ENCODE data around the gene MTSS2. TPM values are rescaled to one million over a fixed set of nuclear protein-coding genes. Genes with fewer than 3 reads are reported as not detected.
"Not testable (repeated sequence)": the region's sequence is repeated elsewhere in the genome, so short reads cannot be mapped to it uniquely, and the experiment has no call there.

MTSS2 gene
- total RNA-seq, 1 experiment from 2014 or later, result 13.9 TPM

DNA sequence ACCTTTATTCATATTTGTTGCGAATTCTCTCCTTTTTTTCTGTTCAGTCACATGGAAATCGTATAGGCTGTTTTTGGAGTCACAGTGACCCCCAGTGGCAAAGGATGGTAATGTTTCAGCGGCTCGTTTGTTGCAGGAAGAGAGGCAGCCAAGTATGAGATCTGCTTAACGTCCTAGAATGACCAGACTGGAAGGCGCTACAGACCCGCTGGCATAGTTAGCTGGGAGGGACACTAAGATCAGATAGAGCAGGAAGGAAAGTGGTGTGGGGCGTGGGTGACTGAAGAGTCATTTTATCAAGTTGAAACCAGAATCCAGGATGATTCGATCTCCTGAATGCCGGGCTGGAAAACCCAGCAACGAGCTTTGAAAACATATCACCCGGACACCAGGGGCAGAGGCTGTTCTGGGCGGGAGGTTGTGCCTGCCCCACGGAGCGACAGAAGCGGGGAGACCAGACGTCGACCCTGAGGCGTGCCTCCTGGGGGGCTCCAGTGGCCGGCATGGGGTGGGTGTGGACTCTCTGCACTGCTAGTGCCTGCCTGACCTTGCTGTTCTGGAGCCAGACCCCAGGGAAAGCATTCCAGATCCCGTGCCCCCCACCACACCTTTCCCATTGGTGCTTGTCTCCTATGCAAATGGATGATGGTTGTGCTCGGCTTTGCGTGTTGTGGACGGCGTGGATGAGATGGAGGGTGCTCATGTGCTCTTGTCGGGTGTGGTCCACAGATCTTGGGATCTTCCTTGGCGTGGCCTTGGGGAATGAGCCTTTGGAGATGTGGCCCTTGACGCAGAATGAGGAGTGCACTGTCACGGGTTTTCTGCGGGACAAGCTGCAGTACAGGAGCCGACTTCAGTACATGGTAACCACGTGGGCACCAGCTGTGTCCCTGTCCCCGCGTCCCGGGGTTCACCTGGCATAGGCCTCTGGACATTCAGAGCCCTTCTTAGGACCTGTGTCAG, 31.8 kb downstream of the MTSS2 start:
- peak; percentile 72 for DNase-seq (ENCODE audit: low spot score)

DNA sequence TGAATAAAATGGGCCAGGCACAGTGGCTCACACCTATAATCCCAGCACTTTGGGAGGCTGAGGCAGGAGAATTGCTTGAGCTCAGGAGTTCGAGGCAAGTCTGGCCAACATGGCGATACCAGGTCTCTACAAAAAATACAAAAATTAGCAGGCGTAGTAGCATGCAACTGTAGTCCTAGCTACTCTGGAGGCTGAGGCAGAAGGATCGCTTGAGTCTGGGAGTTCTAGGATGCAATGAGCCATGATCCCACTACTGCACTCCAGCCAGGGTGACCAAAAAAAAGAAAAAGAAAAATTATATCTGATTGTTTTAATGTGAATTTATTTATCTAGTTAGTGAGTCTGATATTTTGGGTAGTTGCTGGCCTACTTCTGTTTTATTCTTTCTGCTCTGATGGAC, 32.4 kb downstream of the MTSS2 start:
- DNase-seq (ENCODE audit: low spot score), result no peak

- no peak for DNase-seq (ENCODE audit: low spot score)
These were observed 33.5 kb downstream of the MTSS2 start for GRCh38 chr16:70652322-70652721.

- no peak for DNase-seq (ENCODE audit: low spot score)
These were observed 34.3 kb downstream of the MTSS2 start for GRCh38 chr16:70651524-70651923.

DNA sequence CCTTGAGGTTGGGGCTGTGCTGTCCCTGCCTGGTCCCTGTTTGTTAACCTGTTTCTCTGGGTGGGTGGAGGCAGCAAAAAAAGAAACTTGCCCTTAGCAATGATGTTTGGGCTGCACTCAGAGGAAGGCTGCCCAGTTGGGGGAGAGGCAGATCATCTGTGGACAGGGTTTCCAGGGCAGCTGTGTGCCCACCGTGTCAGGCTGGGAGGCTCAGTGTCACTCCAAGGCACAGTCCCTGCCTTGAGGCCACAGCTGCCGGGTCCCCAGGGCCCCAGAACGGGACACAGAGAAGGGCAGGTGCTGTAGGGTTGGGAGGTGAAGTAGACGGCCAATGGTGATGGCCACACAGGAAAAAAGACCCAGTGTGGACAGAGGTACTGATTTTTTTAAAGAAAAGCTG, 35.6 kb downstream of the MTSS2 start:
- DNase-seq (ENCODE audit: low spot score), result no peak

DNA sequence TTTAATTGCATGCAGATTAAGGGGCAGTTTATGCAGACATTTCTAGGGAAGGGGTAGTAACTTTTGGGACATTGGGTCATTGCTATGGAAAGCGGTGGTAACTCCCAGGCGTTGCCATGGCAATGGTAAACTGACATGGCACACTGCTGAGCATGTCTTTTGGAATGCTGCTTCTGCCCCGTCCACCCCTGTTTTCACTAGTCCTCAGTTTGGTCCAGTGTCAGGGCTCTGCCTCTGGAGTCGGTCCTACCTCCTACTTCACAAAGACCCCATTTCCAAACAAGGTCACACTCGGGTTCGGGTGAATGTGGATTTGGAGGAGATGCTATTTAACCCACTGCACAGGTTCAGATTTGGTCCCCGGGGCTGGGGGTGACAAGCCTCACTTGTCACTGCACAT, 36.6 kb downstream of the MTSS2 start:
- DNase-seq (ENCODE audit: low spot score), result no peak

GRCh38 chr16:70648606-70649005, 37.2 kb downstream of the MTSS2 start:
- no peak for DNase-seq (ENCODE audit: low spot score)

- no peak for DNase-seq (ENCODE audit: low spot score)
These were observed 38.2 kb downstream of the MTSS2 start for GRCh38 chr16:70647441-70648359.

DNA sequence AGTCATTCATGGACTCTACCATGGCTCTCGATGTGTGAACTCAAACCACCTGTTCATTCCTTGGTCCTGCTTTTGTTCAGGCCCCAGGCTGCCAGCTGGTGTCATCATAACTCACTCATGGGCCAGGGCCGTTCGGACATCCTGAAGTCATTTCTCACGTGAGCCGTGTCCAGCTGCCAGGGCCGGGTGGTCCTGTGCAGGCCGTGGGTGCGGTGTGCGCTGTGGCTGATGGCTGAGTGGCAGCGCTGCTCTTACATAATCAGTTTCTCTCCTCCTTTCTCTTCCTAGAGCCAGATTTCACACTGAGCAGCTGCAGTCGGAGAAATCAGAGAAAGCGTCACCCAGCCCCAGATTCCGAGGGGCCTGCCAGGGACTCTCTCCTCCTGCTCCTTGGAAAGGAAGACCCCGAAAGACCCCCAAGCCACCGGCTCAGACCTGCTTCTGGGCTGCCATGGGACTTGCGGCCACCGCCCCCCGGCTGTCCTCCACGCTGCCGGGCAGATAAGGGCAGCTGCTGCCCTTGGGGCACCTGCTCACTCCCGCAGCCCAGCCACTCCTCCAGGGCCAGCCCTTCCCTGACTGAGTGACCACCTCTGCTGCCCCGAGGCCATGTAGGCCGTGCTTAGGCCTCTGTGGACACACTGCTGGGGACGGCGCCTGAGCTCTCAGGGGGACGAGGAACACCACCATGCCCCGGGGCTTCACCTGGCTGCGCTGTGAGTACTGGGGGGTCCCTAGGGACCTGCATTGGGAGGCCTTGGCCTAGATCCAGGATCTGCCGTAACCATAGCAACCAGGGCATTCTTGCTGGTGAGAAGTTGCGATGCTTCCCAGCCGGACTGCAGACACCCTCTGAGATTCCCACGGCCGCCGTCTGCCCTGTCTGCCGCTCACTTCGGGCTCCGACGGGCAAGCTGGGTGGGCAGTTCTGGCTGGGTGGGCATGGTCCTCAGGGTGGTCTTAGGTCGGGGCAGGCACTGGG, 39.3 kb downstream of the MTSS2 start, which contains the start of gene IL34:
TSS of gene IL34 (plus strand) at position 300 of the 982 bp plus-strand sequence. CDS start at position 689, 389 bp downstream.
- no peak for DNase-seq (ENCODE audit: low spot score)

- no peak for DNase-seq (ENCODE audit: low spot score)
These were observed 40.9 kb downstream of the MTSS2 start for GRCh38 chr16:70644763-70645597.

- DNase-seq (ENCODE audit: low spot score), result not testable (repeated sequence)
These were observed 42.6 kb downstream of the MTSS2 start for GRCh38 chr16:70643264-70643663.

GRCh38 chr16:70642633-70643032, 43.2 kb downstream of the MTSS2 start:
- DNase-seq (ENCODE audit: low spot score), result no peak

DNA sequence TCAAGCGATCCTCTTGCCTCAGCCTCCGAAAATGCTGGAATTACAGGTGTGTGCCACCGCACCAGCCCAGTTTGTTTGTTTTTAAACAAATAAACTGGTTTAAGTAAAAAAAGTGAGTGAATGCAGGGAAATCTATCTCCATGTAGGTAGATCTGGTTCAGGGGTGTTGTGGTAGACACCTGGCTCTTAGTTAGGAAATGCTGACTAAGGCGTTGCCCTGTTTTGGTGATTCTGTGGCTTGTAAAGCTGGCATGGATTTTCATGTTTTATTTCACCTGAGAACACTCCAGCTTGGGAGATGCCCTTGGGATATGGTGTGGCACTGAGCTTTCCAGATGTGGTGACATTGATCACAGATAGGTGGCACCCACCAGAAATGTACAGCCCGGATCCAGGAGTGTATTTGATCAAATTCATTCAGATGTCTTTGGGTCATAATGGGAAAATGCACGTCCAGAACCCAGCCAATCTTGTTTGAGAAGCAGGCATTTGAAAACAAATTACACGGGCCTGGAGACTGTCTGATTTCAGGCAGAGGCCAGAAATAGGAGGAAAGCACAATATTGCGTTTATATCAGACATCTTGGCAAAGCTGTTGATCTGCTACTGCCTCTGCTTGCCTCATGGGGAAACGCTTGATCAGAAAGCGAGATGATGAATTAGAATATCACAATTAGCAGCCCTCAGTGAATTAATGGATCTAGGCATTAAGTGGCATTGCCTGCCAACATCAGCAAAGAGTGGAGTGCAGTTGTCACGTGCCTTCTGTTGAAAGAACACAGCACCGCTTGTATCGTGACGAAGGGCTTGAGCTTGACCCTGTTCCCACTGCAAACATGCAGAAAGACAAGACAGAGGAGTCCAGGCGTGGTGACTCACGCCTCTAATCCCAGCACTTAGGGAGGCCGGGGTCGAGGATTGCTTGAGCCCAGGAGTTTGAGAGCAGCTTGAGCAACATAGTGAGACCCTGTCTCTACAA, 46.8 kb downstream of the MTSS2 start:
- DNase-seq (ENCODE audit: low spot score), result no peak

Other genes with a start within 250 kb of the MTSS2 start
- 20.8 and 30.6 TPM in 2 replicates for gene ST3GAL2, start 247.0 kb downstream of the MTSS2 start, total RNA-seq (2014; rRNA removed; shearing (Covaris generic))
- 2.0 and 2.9 TPM in 2 replicates for gene FCSK, start 231.5 kb downstream of the MTSS2 start, total RNA-seq (2014; rRNA removed; shearing (Covaris generic))
- 59.6 and 69.6 TPM in 2 replicates for gene COG4, start 162.5 kb downstream of the MTSS2 start, total RNA-seq (2014; rRNA removed; shearing (Covaris generic))
- 133 and 180 TPM in 2 replicates for gene SF3B3, start 162.2 kb downstream of the MTSS2 start, total RNA-seq (2014; rRNA removed; shearing (Covaris generic))
- not detected in 2 replicates for gene IL34, start 39.5 kb downstream of the MTSS2 start, total RNA-seq (2014; rRNA removed; shearing (Covaris generic))
- 25.5 and 28.1 TPM in 2 replicates for gene VAC14, start 115.1 kb upstream of the MTSS2 start, total RNA-seq (2014; rRNA removed; shearing (Covaris generic))